NB4 (cell line): ENCODE data around the gene SNTG2.

Source experiments
- DNase-seq: peaks from one replicate; pipeline ENCODE4 v3.0.0; 2010; ENCODE audit warnings: low read depth
- H3K4me3 ChIP-seq: one replicate; pipeline ENCODE4 v1.5.1; 2011; ENCODE audit warnings: mild to moderate bottlenecking, low read depth, low read length, moderate library complexity
- MYC ChIP-seq: IDR thresholded peaks from 2 replicates; pipeline ENCODE4 v1.6.1; 2011; ENCODE audit warnings: low read depth, low read length
- POLR2A ChIP-seq: IDR thresholded peaks from 2 replicates; pipeline ENCODE4 v1.6.1; 2011; ENCODE audit warnings: mild to moderate bottlenecking; ENCODE audit not compliant: insufficient read length; ENCODE audit errors: extremely low read depth
- TF ChIP-seq, protein P1 (sequence below): IDR thresholded peaks from one replicate; pipeline ENCODE4 v1.5.1; 2012; ENCODE audit warnings: low read depth, low read length
- TF ChIP-seq, protein P2 (sequence below): IDR thresholded peaks from 2 replicates; pipeline ENCODE4 v1.6.1; 2011; ENCODE audit warnings: low read depth, low read length

Gene SNTG2

DNA sequence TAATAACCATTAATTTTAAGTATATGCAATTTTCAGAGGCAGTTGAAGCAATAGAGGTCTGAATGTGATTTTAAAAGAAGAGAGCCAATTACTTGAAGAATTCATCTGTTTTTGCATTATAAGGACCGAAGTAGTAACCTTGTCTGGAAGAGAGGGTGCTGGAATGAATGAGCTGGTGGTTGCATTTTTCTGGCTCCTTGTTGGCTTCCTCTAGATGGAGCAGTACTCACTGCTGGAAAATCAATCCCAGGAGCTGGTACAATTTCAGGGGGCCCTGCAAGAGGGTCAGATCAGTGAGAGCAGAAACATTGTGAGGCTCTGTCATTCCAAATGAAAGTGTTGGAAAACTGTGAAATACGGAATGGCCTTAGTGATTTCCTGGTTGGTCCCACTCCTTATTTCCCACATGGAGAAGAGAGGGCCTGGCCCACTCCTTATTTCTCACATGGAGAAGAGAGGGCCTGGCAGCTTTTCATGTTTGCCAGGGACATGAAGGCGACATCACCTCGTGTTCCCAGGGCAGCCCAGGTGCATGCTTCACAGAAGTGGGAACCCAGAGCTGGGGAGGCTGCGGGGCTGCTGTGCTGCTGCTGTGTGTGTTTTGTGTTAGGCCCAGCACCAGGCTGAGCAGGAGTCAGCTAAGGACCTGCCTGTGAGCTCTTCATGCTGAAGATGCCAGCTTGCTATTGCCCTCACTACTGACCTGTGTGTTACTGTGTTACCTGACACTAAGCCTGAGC is 197.4 kb downstream of the SNTG2 start:
- no peak for DNase-seq
- H3K4me3 ChIP-seq = no peak overlapping the region
- TF ChIP-seq, protein P1, sequence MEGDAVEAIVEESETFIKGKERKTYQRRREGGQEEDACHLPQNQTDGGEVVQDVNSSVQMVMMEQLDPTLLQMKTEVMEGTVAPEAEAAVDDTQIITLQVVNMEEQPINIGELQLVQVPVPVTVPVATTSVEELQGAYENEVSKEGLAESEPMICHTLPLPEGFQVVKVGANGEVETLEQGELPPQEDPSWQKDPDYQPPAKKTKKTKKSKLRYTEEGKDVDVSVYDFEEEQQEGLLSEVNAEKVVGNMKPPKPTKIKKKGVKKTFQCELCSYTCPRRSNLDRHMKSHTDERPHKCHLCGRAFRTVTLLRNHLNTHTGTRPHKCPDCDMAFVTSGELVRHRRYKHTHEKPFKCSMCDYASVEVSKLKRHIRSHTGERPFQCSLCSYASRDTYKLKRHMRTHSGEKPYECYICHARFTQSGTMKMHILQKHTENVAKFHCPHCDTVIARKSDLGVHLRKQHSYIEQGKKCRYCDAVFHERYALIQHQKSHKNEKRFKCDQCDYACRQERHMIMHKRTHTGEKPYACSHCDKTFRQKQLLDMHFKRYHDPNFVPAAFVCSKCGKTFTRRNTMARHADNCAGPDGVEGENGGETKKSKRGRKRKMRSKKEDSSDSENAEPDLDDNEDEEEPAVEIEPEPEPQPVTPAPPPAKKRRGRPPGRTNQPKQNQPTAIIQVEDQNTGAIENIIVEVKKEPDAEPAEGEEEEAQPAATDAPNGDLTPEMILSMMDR = no peak
- TF ChIP-seq MYC = no peak
- TF ChIP-seq, protein P2, sequence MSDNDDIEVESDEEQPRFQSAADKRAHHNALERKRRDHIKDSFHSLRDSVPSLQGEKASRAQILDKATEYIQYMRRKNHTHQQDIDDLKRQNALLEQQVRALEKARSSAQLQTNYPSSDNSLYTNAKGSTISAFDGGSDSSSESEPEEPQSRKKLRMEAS = no peak
- TF ChIP-seq POLR2A = no peak

DNA sequence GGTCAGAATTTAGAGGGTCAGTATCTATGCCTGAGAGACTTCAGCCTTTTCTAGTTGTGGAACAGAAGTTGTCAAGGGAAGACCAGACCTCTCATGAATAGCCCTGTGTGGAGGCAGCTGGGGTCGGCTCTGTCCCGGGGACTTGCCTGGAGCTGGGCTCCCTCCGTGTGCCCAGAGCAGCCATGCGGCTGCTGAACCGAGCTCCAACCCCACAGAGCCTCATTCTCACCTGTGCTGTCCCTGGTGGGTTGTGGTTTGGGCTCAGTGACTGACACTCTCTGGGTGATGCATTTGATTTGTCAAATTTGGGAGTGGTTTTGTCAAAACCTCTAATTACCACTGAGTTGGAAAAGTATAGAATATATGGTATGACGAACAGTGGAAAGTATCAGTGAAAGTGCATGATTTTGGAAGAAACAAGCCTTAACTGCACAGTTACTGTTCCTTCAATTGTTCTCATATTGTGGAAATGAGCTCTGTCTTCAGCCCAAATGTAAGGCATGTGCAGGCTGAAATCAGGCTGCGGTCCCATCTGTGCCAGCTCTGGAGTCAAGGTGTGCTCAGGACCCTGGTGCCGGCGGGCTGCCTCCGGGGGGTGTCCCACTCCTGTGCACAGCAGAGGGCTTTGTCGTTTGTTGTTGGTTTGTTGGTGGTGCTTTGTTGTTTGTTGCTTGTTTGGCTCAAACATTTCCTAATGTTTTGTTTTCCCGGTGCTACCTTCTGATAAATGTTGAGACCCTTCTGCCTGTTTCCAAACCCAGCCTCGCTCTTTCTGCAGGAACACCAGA is 200.3 kb downstream of the SNTG2 start:
- no peak overlapping the region for H3K4me3 ChIP-seq
- DNase-seq = no peak
- TF ChIP-seq POLR2A (no peak), MYC (no peak)
- TF ChIP-seq, protein P2 = no peak
- TF ChIP-seq, protein P1 = no peak

DNA sequence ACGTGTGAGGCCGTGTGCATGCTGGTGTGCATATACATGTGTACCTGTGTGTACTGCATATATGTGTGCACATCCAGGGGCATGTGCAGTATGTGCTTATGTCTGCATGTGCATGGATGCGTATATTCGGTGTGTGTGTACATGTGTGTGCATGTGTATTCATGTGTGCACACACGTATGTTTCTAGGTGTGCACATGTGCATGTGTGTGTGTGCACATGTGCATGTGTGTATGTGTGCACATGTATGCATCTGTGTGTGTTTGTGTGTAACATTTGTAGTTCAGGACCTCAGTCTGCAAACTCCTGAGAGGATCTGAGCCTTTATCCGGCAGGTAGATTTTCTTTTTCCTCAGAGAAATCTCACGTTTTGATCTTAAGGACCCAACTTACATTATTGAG is 201.7 kb downstream of the SNTG2 start:
- H3K4me3 ChIP-seq = no peak overlapping the region
- DNase-seq = no peak
- TF ChIP-seq MYC (no peak), POLR2A (no peak)
- TF ChIP-seq, protein P1 = no peak

DNA sequence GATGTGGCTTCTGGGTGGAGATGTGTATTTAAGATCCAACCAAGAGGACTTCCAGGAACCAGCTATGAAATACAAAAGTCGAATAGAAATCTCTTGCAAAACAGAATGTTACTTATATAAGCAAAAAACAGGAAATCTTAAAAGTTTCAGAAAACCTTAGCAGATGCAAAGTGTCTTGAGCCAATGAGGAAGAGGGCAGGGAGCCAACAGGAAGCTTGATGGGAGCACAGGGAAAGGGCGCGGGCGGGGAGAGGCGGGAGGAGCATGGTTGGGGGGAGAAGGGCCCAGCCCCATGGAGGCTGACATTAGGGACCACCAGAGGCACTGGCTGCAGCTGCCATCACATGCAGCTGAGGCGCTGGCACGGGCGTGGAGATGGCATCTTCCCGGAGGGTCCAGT is 203.3 kb downstream of the SNTG2 start:
- no peak for DNase-seq
- no peak overlapping the region for H3K4me3 ChIP-seq
- TF ChIP-seq, protein P1 = no peak
- TF ChIP-seq, protein P2 = no peak
- TF ChIP-seq MYC = no peak
- TF ChIP-seq POLR2A = no peak

DNA sequence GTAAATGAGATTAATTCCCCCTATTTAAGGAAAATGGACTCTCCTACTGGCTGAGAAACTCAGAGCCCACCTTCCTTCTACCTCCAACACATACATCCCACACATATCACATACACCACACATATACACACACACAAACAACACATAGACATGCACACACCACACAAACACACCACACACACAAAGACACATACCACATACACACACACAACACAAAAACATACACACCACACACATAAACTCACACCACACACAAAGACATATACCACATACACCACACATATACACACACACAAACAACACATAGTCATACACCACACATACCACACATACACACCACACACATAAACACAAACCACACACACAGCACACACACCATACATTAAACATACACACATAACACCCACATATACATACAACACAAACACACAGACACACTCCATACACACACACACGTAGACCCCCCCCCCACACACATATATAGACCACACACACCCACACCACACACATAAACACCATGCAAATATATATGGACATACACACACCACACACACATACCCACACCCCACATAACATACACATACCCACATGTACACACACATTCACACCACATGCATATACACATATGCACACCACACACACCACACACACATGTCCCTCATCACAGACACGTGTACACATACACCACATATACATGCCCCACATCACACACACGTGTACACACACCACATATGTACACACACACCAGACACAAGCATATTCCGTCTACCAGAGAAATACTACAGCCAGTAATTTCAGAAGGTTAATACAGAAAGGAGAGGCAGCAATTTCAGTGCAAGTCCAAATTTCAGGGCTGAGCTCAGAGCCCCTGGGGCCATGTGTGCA is 204.3 kb downstream of the SNTG2 start:
- H3K4me3 ChIP-seq = no peak overlapping the region
- no peak for DNase-seq
- TF ChIP-seq MYC = no peak
- TF ChIP-seq, protein P1 = no peak
- TF ChIP-seq POLR2A = no peak
- TF ChIP-seq, protein P2 = no peak
